Brain microvascular endothelial cell (primary cell): ENCODE measurements around the gene RNPC3.

Source experiments
- DNase-seq: peaks from one replicate; pipeline ENCODE4 v3.0.0-alpha.2; 2020
- H3K27ac ChIP-seq: fragments of 250-450 bp; sonication (Bioruptor Pico); 2 replicates; pipeline ENCODE4 v1.5.1; 2020; ENCODE audit warnings: mild to moderate bottlenecking, moderate library complexity
- H3K27me3 ChIP-seq: fragments of 250-450 bp; sonication (Bioruptor Pico); replicated peaks from 2 replicates; pipeline ENCODE4 v1.5.1; 2020; ENCODE audit warnings: mild to moderate bottlenecking
- H3K36me3 ChIP-seq: fragments of 250-450 bp; sonication (Bioruptor Pico); replicated peaks from 2 replicates; pipeline ENCODE4 v1.5.1; 2020; ENCODE audit warnings: mild to moderate bottlenecking
- H3K4me3 ChIP-seq: 2 replicates; pipeline ENCODE4 v1.5.1; 2011; ENCODE audit warnings: low read depth, mild to moderate bottlenecking, control low read depth, low read length, moderate library complexity
- in situ Hi-C: cut with HindIII; loops from 2 replicates; pipeline ENCODE4 v1.10.0; 2017; ENCODE audit warnings: low sequenced_read_pairs, low pct_ligation_motif_present
- TF ChIP-seq, protein P1 (sequence below): IDR thresholded peaks from 2 replicates; pipeline ENCODE4 v1.5.1; 2011; ENCODE audit warnings: low read depth, mild to moderate bottlenecking, moderate library complexity, low read length, control low read depth, inconsistent platforms; ENCODE audit errors: missing control alignments

Gene RNPC3

GRCh38 chr1:103525607-103526507, at the start of gene RNPC3:
Gene RNPC3, plus strand, starts transcription at chr1:103525699. Its CDS starts 372 bp downstream, at chr1:103526071.
- peak within 1 kb of the TSS; percentile 78 for H3K4me3 ChIP-seq

GRCh38 chr1:103477101-103477500, 48.4 kb upstream of the RNPC3 start:
- no peaks in the 10 kb centered on the region for H3K27me3 ChIP-seq
- DNase-seq: no peak
- in situ Hi-C loops: no loop called here
- no peak overlapping the region for H3K27ac ChIP-seq
- no peaks in the 10 kb centered on the region for H3K36me3 ChIP-seq
- no peak overlapping the region for H3K4me3 ChIP-seq
- TF ChIP-seq, protein P1, sequence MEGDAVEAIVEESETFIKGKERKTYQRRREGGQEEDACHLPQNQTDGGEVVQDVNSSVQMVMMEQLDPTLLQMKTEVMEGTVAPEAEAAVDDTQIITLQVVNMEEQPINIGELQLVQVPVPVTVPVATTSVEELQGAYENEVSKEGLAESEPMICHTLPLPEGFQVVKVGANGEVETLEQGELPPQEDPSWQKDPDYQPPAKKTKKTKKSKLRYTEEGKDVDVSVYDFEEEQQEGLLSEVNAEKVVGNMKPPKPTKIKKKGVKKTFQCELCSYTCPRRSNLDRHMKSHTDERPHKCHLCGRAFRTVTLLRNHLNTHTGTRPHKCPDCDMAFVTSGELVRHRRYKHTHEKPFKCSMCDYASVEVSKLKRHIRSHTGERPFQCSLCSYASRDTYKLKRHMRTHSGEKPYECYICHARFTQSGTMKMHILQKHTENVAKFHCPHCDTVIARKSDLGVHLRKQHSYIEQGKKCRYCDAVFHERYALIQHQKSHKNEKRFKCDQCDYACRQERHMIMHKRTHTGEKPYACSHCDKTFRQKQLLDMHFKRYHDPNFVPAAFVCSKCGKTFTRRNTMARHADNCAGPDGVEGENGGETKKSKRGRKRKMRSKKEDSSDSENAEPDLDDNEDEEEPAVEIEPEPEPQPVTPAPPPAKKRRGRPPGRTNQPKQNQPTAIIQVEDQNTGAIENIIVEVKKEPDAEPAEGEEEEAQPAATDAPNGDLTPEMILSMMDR: no peak

More at GRCh38 chr1:103525607-103526507, at the start of gene RNPC3:
- peak; percentile 89 for DNase-seq
- TF ChIP-seq, protein P1: peak; percentile 4
- in situ Hi-C loops: no loop called here
- Histone ChIP-seq H3K27ac (peak within 1 kb of the TSS; percentile 99), H3K36me3 (no peaks in the 10 kb centered on the region), H3K27me3 (no peaks in the 10 kb centered on the region)

GRCh38 chr1:103489935-103490334, 35.6 kb upstream of the RNPC3 start:
- no peak overlapping the region for H3K4me3 ChIP-seq
- no peak overlapping the region for H3K27ac ChIP-seq
- no peaks in the 10 kb centered on the region for H3K27me3 ChIP-seq
- TF ChIP-seq, protein P1: no peak
- no peaks in the 10 kb centered on the region for H3K36me3 ChIP-seq
- no peak for DNase-seq
- in situ Hi-C loops: no loop called here

GRCh38 chr1:103492003-103492625, 33.4 kb upstream of the RNPC3 start:
- TF ChIP-seq, protein P1: no peak
- no peak for DNase-seq
- in situ Hi-C loops: no loop called here

GRCh38 chr1:103496014-103496635, 29.4 kb upstream of the RNPC3 start:
- TF ChIP-seq, protein P1: no peak
- Histone ChIP-seq H3K27me3 (no peaks in the 10 kb centered on the region), H3K27ac (no peak overlapping the region), H3K4me3 (no peak overlapping the region), H3K36me3 (no peaks in the 10 kb centered on the region)
- DNase-seq: no peak
- in situ Hi-C loops: no loop called here

More at GRCh38 chr1:103492003-103492625, 33.4 kb upstream of the RNPC3 start:
- Histone ChIP-seq H3K27me3 (no peaks in the 10 kb centered on the region), H3K4me3 (no peak overlapping the region), H3K27ac (no peak overlapping the region), H3K36me3 (no peaks in the 10 kb centered on the region)
